Activated T-cell treated with anti-CD3 and anti-CD28 coated beads, Interleukin-2, amount 50 U/mL, for 72 hours (primary cell): Measurements from ENCODE around the gene SAMD13. TPM values are rescaled to one million over a fixed set of nuclear protein-coding genes. Genes with fewer than 3 reads are reported as not detected.

ENCODE experiments used
- ATAC-seq, 2 donors: fragments of 150-1000 bp; cut with Tn5 transposase; replicated peaks in 1 of 2; 2 replicates each; pipeline ENCODE4 v1.10.0; 2021; ENCODE audit warnings: moderate library complexity in 2 of 2, mild to moderate bottlenecking in 1 of 2
- DNase-seq, 2 donors: peaks; one replicate each; pipeline ENCODE4 v3.0.0; 2021 to 2022; ENCODE audit warnings: mixed read lengths in 1 of 2
- H3K27ac Mint-ChIP-seq: one replicate; pipeline ENCODE4 v1.8.0; 2022; ENCODE audit warnings: mild to moderate bottlenecking, moderate library complexity, mixed read lengths
- H3K27me3 Mint-ChIP-seq: one replicate; pipeline ENCODE4 v1.8.0; 2022; ENCODE audit warnings: low read depth, mixed read lengths
- H3K36me3 Mint-ChIP-seq, 2 donors: one replicate each; pipeline ENCODE4 v1.8.0; 2022; ENCODE audit warnings: mixed read lengths in 2 of 2, mild to moderate bottlenecking in 1 of 2; ENCODE audit not compliant: insufficient read depth in 2 of 2
- H3K4me1 Mint-ChIP-seq: one replicate; pipeline ENCODE4 v1.8.0; 2022; ENCODE audit warnings: low read depth, mixed read lengths
- H3K4me3 Mint-ChIP-seq, 2 donors: one replicate each; pipeline ENCODE4 v1.8.0; 2022; ENCODE audit warnings: mild to moderate bottlenecking in 2 of 2, mixed read lengths in 2 of 2, moderate library complexity in 2 of 2
- H3K9me3 Mint-ChIP-seq, 2 donors: one replicate each; pipeline ENCODE4 v1.8.0; 2022; ENCODE audit warnings: mixed read lengths in 2 of 2
- total RNA-seq, 2 donors: library from RNA; stranded (reverse); gene quantifications; one replicate each; pipeline ENCODE4 v1.2.3, GENCODE V29; 2022

Gene SAMD13
- total RNA-seq, 2 donors from 2014 or later, result 0.46 to 1.7 TPM

GRCh38 chr1:84319662-84320061 is 18.2 kb downstream of the SAMD13 start:
- ATAC-seq (no peak), DNase-seq (no peak)
- Mint-ChIP-seq H3K4me1 (no peaks in the 10 kb centered on the region), H3K36me3 (peaks cover 0 to 5% of the 10 kb centered on the region in 2 donors), H3K4me3 (no peak overlapping the region), H3K27me3 (peaks cover 5% of the 10 kb centered on the region), H3K27ac (no peak overlapping the region), H3K9me3 (peaks cover 0 to 2% of the 10 kb centered on the region in 2 donors)

- H3K9me3 Mint-ChIP-seq, result peaks cover 0 to 4% of the 10 kb centered on the region in 2 donors
- no peaks in the 10 kb centered on the region for H3K4me1 Mint-ChIP-seq
- DNase-seq (no peak), ATAC-seq (no peak)
- no peak overlapping the region for H3K4me3 Mint-ChIP-seq
- H3K27me3 Mint-ChIP-seq, result no peaks in the 10 kb centered on the region
- no peak overlapping the region for H3K27ac Mint-ChIP-seq
- H3K36me3 Mint-ChIP-seq, result peaks cover 0 to 3% of the 10 kb centered on the region in 2 donors
Measured at GRCh38 chr1:84327830-84328229, 26.3 kb downstream of the SAMD13 start.

DNA sequence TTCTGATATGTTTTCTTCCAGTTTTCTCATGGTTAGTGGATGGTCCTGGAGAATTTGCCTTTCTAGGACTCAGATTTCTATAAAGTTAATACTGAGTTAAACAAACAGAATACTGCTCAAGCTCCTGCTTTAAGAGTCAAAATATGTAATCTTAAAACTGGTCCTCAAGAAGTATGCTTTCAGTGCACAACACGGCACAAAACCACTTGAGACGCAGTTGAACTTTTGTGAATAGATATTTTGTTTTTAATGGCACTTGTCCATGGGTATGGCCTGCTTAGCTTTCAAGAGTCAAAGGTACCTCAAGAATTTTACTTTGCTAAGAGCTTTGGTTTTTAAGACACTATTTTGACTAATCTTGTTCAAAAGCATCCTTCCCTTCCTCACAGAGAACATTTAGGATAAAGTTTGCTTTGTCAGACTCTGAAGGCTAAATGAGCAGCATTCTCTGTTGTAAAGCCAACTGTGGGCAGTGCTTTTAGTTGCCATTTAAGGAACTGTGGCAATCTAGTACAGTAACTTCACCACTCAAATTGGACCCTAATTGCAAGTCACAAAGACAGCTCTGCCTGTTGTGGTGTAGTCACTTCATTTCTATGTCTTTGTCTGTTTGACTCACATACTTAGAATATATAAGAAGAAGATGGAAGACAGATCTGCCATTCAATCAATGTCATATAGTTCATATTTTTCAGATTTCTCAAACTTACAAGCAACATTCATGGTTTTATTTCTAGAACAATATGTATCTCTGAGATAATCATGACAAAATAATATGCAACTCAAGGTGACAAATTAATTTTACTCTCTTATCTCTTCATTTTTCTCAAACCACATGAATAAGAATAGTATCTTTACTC is 28.8 kb downstream of the SAMD13 start:
- no peaks in the 10 kb centered on the region for H3K27me3 Mint-ChIP-seq
- no peak overlapping the region for H3K4me3 Mint-ChIP-seq
- ATAC-seq, result no peak
- H3K4me1 Mint-ChIP-seq, result peaks cover 9% of the 10 kb centered on the region
- H3K9me3 Mint-ChIP-seq, result peaks cover 0 to 1% of the 10 kb centered on the region in 2 donors
- no peak for DNase-seq
- H3K27ac Mint-ChIP-seq, result no peak overlapping the region
- H3K36me3 Mint-ChIP-seq, result peaks cover 0 to 2% of the 10 kb centered on the region in 2 donors

DNA sequence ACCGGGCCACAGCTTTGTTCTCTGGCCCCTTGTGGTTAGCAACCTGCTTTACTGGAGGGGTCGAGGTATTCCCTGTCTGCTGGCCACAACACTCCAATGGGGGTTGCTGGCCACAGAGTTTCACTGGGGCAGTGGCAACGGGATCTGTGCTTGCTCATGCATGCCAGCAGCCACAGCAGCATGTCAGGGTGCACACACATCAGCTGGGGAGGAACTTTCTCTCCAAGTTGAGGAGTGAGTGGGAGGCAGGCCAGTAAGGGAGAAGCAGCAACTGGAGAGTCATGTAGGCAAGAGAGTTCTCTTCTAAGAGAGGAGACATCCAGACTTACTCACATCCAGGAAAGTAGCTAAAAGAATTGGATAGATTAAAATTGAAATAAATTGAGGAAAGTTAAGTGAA is 38.0 kb downstream of the SAMD13 start:
- Mint-ChIP-seq H3K27me3 (no peaks in the 10 kb centered on the region), H3K9me3 (peaks cover 8 to 10% of the 10 kb centered on the region in 2 donors), H3K4me3 (no peak overlapping the region), H3K4me1 (peaks cover 9% of the 10 kb centered on the region), H3K27ac (no peak overlapping the region), H3K36me3 (peaks cover 2 to 11% of the 10 kb centered on the region in 2 donors)
- ATAC-seq (no peak), DNase-seq (no peak)

GRCh38 chr1:84344286-84344685 is 42.8 kb downstream of the SAMD13 start:
- no peaks in the 10 kb centered on the region for H3K27me3 Mint-ChIP-seq
- DNase-seq (no peak), ATAC-seq (no peak)
- no peaks in the 10 kb centered on the region for H3K36me3 Mint-ChIP-seq
- H3K27ac Mint-ChIP-seq, result no peak overlapping the region
- H3K4me3 Mint-ChIP-seq, result no peak overlapping the region
- no peaks in the 10 kb centered on the region for H3K4me1 Mint-ChIP-seq
- peaks cover 0 to 4% of the 10 kb centered on the region in 2 donors for H3K9me3 Mint-ChIP-seq

- no peaks in the 10 kb centered on the region for H3K4me1 Mint-ChIP-seq
- no peaks in the 10 kb centered on the region for H3K27me3 Mint-ChIP-seq
- H3K4me3 Mint-ChIP-seq, result no peak overlapping the region
- ATAC-seq, result no peak
- peaks cover 0 to 3% of the 10 kb centered on the region in 2 donors for H3K9me3 Mint-ChIP-seq
- DNase-seq, result no peak
- no peaks in the 10 kb centered on the region for H3K36me3 Mint-ChIP-seq
- H3K27ac Mint-ChIP-seq, result no peak overlapping the region
Measured at GRCh38 chr1:84345220-84345619, 43.7 kb downstream of the SAMD13 start.

DNA sequence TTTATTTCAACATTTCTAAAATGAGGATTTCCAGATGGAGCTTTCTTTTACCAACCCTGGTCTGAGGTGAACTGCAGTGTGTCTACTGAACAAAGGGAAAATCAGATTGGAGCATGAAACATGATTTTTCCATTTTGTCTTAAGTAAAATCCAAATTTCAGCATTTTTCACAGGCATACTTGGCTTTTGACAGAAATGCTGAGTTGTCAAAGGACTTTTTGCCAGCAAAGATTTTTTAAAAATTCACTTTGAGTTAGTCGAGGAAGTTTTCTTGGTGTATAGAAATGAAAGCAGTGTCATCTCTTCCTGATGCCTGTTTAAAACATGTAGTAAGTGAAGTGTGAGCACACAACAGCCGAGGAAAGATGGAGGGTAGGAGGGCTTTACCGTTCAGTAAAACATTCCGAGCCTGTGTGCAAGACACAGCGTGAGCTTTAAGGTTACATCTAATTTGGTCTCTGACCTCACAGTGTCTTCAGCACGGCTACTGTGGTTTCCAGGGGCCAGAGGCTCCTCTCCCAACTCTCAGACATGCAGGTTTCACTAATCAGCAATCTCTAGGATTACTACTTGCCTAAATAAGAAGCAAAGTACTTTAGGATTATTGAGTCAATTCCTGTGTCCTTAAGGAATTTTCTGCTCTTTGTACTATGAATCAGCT is 45.9 kb downstream of the SAMD13 start:
- H3K27me3 Mint-ChIP-seq, result peaks cover 5% of the 10 kb centered on the region
- H3K9me3 Mint-ChIP-seq, result no peaks in the 10 kb centered on the region
- peaks cover 4% of the 10 kb centered on the region for H3K4me1 Mint-ChIP-seq
- H3K4me3 Mint-ChIP-seq, result no peak overlapping the region
- no peak for ATAC-seq
- H3K36me3 Mint-ChIP-seq, result no peaks in the 10 kb centered on the region
- no peak for DNase-seq
- no peak overlapping the region for H3K27ac Mint-ChIP-seq

DNA sequence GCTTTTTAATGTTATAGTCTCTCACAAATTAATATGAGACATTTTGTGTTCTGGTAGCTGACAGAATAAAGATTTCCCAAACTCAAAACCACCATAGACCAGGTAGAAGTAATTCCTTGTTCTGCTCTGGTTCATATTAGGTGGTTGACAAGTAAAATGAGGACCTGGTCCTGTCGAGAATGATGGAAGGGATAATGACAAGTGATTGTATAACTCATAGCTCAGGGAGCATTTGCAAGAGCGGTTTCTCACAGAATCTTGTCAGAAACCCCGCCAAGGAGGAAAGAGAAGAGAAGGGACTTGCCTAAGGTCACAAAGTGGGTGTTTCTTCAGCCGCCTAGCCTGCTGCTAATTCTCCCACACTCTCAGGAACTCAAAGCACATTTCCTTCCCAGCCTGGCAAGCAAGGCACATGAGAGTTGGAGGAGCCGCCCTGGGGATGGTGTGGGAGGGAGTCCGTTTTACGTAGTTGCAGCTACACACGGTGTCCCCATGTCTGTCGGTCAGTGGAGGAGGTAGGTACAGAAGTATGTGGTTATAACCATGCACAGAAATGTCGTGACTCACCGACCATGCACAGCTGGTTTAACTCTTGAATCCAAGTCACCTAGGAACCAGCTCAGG is 46.5 kb downstream of the SAMD13 start:
- Mint-ChIP-seq H3K4me1 (peaks cover 4% of the 10 kb centered on the region), H3K4me3 (no peak overlapping the region), H3K27me3 (peaks cover 5% of the 10 kb centered on the region), H3K27ac (no peak overlapping the region), H3K9me3 (no peaks in the 10 kb centered on the region), H3K36me3 (no peaks in the 10 kb centered on the region)
- DNase-seq (no peak), ATAC-seq (no peak)

- ATAC-seq, result no peak
- peaks cover 5% of the 10 kb centered on the region for H3K27me3 Mint-ChIP-seq
- H3K9me3 Mint-ChIP-seq, result no peaks in the 10 kb centered on the region
- peaks cover 4% of the 10 kb centered on the region for H3K4me1 Mint-ChIP-seq
- no peak for DNase-seq
- no peak overlapping the region for H3K4me3 Mint-ChIP-seq
- no peak overlapping the region for H3K27ac Mint-ChIP-seq
- H3K36me3 Mint-ChIP-seq, result no peaks in the 10 kb centered on the region
Measured at GRCh38 chr1:84348759-84349158, 47.3 kb downstream of the SAMD13 start.

GRCh38 chr1:84350104-84350503 is 48.6 kb downstream of the SAMD13 start:
- Mint-ChIP-seq H3K9me3 (no peaks in the 10 kb centered on the region), H3K36me3 (no peaks in the 10 kb centered on the region), H3K4me1 (peaks cover 4% of the 10 kb centered on the region), H3K27ac (no peak overlapping the region), H3K27me3 (peaks cover 5% of the 10 kb centered on the region), H3K4me3 (no peak overlapping the region)
- DNase-seq, result no peak
- ATAC-seq, result no peak

GRCh38 chr1:84350550-84350949 is 49.0 kb downstream of the SAMD13 start:
- no peaks in the 10 kb centered on the region for H3K9me3 Mint-ChIP-seq
- peaks cover 4% of the 10 kb centered on the region for H3K4me1 Mint-ChIP-seq
- no peak overlapping the region for H3K27ac Mint-ChIP-seq
- peaks cover 5% of the 10 kb centered on the region for H3K27me3 Mint-ChIP-seq
- ATAC-seq (no peak), DNase-seq (no peak)
- H3K4me3 Mint-ChIP-seq, result no peak overlapping the region
- H3K36me3 Mint-ChIP-seq, result no peaks in the 10 kb centered on the region

GRCh38 chr1:84352298-84353106 is 51.0 kb downstream of the SAMD13 start:
- peaks cover 4% of the 10 kb centered on the region for H3K4me1 Mint-ChIP-seq
- H3K27ac Mint-ChIP-seq, result no peak overlapping the region
- no peak for DNase-seq
- no peak overlapping the region for H3K4me3 Mint-ChIP-seq
- no peaks in the 10 kb centered on the region for H3K9me3 Mint-ChIP-seq
- ATAC-seq, result no peak
- H3K27me3 Mint-ChIP-seq, result peaks cover 5% of the 10 kb centered on the region
- H3K36me3 Mint-ChIP-seq, result no peaks in the 10 kb centered on the region
